ENCODE measurements around the gene SLC7A4.

The SLC7A4 gene

DNA sequence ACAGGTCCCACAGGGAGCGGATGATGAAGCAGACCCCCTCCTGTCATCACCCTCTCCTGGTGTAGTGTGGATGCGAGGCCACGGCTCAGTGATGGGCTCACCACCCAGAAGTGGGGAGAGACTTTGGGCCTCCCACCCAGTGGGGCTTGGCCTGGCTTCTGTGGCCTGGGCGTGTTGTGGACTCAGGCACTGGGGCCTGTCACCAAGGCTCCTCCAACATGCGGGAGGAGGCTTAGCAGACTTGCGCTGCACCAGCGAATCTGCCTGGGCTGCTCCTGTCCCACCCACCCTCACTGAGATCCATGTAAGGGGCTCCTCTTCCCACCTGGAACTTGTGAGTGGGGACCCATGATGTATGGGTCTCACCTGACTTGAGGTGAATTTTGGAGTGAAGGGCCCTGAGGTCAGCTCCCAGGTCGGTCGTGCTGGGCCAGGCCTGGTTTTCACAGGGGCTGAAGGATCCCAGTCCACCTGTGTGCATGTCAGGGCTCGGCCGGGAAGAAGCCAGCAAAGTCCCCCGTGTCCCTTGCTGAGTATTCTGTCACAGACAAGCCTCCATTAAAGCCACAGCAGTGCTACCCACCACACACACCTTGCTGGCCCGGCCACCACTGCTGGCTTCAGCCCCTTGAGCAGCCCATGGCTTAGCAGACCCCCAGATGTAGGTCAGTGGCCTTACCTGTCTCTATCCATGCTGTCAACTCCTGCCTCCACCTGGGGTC is 34.7 kb downstream of the SLC7A4 start:
- no peak for DNase-seq (ENCODE audit: low spot score)

DNA sequence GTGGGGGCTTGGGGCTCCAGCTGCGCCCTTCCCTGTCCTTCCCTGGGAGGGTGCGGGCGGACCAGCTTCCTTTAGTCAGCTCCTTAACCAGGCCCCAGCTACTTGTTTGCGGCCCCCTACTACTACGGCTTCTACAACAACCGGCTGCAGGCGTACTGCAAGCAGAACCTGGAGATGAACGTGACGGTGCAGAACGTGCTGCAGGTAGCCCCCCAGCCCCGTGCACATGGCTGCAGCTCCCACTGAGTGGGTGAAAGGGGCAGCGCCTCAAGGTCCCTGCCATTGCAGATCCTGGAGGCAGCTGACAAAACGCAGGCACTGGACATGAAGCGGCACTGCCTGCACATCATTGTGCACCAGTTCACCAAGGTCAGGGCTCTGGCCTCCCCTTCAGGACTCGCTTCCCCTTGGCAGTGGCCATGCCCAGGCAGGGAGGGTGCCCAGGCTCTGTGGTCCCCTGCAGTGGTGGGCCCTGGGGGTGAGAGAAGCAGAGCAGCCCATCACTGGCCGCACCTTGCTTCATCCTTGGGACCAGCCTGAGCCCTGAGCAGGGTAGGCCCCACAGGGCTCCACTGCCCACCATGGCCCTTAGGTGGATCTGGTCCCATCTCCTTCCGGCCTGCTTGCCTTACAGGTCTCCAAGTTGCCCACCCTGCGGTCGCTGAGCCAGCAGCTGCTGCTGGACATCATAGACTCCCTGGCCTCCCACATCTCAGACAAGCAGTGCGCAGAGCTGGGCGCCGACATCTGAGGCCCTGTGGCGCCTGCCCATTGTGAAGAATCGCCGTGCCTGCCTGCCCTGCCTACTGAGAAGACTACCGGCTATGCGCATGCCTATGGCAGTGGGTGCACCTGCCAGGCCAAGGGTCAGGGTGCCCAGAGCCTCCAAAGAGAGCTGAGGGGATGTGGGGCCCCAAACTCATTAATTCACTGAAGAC is 35.5 kb downstream of the SLC7A4 start:
- no peak for DNase-seq (ENCODE audit: low spot score)

DNA sequence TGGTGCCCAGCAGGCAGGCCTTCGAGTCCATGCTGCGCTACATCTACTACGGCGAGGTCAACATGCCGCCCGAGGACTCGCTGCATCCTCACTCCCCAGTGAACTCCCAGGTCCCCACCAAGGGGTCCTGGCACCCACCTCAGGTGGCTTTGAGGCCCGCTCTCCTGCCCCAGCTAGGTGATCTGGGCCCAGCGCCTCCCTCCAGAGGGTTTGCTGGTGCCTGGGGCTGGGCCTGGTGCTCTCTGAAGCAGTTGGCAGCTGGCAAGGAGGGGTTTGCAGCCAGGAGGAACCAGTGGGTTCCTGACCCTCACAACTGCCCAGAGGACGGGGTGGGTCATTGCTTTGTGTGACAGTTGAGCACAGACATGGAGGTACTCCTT is 36.3 kb downstream of the SLC7A4 start:
- no peak for DNase-seq (ENCODE audit: low spot score)

GRCh38 chr22:20995329-20996030 is 36.9 kb downstream of the SLC7A4 start:
- no peak for DNase-seq (ENCODE audit: low spot score)

DNA sequence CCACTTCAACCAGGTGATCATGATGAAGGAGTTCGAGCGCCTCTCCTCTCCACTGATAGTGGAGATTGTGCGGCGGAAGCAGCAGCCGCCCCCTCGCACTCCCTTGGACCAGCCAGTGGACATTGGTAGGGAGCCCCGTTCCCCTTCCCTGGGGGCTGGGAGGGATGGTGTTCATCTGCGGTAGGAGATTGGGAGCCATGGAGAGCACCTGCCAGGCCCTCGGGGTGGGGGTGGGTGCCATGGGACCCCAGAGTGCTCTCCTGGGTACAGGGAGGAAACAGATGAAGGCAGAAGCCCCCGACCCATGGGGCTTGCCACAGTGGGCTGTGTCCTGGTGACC is 37.5 kb downstream of the SLC7A4 start:
- DNase-seq (ENCODE audit: low spot score) = no peak

- DNase-seq (ENCODE audit: low spot score) = no peak
Observed at GRCh38 chr22:20994128-20994901, 38.0 kb downstream of the SLC7A4 start.

DNA sequence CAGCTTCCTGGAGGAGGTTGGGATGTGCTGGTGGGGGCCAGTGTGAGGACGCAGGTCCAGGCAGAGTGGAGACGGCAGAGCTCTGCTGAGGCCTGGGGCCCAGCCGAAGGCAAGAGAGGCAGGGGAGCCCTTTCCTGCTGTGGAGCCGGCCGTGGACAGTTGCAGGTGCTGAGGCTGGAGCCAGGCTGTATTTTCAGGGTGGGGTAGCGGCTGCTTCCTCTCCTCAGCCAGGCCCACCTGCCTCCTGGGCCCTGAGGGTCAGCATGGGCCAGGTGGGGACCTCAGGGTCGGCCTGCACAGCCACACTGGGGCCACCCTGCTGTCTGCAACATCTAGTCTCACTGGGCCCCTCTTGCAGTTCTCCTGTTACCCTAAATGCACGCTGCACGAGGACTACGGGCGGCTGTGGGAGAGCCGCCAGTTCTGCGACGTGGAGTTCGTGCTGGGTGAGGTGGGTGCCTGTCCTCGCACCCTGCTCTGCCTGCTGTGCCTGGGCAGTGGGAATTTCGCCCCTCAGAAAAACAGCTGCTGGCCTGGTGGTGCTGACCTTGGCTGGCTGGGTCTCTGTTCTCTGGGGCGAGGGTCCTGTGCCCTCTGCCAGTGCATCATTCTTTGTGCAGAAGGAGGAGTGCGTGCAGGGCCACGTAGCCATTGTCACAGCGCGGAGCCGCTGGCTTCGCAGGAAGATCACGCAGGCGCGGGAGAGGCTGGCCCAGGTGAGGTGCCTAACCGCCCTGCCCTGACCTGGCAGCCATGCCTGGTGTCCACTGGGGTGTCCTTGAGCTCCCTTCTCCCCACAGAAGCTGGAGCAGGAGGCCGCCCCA is 38.8 kb downstream of the SLC7A4 start:
- DNase-seq (ENCODE audit: low spot score) = no peak

GRCh38 chr22:20992456-20993303 is 39.7 kb downstream of the SLC7A4 start:
- peak; percentile 65 for DNase-seq (ENCODE audit: low spot score)

DNA sequence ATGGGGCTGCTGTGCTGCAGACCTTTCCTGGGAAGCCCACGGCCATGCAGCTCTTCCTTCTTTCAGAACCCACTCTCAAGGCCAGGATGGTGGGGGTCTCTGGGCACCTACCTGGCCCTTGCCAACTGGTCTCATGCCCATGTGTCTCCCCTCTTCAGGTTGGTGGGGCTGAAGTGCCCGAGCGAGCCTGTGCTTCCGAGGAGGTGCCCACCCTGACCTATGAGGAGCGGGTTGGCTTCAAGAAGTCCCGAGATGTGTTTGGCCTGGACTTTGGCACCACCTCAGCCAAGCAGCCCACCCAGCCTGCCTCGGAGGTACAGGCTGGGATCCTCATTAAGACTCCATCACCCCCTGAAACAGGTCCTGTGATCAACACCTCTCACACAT is 40.3 kb downstream of the SLC7A4 start:
- no peak for DNase-seq (ENCODE audit: low spot score)

DNA sequence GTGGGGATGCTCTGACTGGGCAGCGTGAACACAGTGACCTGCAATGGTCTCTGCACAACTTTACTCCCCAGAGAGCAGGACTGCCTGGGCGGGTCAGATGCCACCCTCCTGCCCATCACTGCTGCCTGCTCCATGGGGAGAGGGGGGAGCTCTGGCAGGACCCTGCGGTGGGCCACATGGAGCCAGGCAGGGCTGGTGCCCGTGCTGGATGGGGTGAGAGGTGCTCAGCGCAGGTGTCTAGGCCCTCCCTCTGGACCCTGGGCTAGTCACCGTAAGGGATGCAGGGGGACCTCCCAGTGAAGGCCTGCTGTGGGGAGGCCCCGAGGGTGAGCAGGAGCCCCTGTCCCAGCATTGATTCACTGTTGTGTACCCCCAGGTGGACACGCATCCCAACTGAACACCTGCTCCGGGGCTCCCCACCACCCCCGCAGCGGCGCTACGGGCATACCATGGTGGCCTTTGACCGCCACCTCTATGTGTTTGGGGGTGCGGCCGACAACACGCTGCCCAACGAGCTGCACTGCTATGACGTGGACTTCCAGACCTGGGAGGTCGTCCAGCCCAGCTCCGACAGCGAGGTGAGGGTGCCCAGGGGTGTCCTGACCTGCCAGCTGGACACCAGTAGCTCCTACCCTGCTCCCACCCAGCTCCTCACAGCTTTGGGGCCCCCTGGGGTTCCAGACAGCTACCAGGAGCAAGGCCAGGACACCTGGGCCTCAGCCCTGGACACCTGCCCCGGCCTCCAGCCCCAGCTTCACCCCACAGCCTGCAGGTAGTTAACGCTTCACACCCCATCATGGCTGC is 40.9 kb downstream of the SLC7A4 start:
- no peak for DNase-seq (ENCODE audit: low spot score)

GRCh38 chr22:20990184-20991180 is 41.9 kb downstream of the SLC7A4 start:
- no peak for DNase-seq (ENCODE audit: low spot score)

DNA sequence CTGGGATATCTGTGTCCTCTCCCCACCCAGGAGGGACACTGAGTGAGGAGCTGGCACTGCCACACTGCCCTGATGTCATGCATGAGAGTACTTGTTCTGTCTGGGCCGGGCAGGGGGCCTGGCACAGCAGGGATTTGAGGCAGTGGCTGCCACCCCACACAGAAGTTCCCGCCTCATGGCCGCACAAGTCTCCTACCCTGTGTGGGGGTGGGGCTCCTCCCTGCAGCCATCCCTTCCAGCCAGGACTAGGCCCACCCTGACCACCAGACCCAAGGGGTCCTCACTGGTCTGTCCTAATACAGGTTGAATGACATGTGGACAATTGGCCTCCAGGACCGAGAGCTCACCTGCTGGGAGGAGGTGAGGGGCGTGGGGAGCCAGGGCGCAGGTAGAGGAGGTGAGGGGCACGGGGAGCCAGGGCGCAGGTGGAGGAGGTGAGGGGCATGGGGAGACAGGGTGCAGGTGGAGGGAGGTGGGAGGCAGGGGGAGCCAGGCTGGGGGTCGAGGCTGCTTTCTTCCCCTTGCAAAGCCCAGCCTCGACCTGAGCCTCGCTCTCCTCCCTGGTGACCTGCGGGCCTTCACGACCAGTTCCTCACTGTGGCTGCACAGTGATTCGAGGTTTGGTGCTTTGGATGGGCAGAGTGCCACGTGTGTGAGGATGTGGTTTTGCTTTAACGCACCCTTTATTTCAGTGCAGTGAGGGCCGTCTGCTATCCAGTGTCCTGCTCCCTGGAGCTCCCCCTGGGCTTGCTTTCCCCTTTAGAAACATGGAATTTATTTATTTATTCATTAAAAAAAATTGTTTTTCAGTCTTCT is 42.8 kb downstream of the SLC7A4 start:
- DNase-seq (ENCODE audit: low spot score) = no peak

- DNase-seq (ENCODE audit: low spot score) = no peak
Observed at GRCh38 chr22:20988573-20989322, 43.6 kb downstream of the SLC7A4 start.

DNA sequence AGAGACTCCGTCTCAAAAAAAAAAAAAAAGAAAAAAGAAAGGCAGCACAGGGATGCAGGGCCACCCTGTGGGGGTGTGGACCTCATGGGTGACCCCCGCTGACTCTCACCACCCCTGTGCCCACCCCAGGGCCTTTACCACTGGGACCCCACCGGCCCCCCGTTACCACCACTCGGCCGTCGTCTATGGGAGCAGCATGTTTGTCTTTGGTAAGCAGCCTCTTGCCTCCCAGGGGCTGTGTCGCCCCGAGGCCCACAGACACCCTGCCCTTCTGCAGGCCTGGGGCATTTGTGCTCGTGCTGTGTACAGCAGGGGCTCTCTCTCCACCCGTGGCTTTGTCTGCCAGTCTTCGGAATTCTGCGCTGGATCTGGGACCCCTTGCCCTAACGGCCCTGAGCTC is 45.0 kb downstream of the SLC7A4 start:
- no peak for DNase-seq (ENCODE audit: low spot score)

DNA sequence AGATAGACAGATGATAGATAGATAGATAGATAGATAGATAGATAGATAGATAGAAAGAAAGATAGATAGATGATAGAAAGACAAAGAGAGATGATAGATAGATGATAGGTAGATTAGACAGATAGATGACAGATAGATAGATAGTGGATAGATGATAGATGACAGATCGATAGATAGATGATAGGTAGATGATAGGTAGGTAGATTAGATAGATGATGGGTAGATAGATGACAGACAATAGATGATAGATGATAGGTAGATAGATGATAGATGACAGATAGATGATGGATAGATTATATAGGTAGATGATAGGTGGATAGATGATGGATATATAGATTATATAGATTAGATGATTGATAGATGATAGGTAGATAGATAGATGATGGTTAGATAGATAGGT is 46.0 kb downstream of the SLC7A4 start:
- DNase-seq (ENCODE audit: low spot score) = no peak

DNA sequence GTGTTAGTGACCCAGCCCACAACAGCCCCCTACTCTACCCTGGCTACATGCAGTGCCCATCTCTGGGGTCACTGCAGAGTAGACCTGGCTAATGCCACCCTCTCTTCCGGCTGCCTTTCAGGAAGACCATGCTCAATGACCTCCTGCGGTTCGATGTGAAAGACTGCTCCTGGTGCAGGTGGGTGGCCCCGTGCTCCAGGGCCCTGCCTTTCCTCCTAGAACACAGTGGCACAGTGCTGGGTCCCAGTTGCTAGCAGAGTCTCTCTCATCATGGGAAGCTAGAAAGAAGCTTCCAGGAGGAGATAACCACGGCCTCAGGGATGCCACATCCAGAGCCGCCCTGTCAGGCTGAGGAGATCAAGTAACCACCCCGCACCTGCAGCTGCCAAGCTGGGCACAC is 46.6 kb downstream of the SLC7A4 start:
- DNase-seq (ENCODE audit: low spot score) = no peak

All from cerebellar cortex (tissue), 1 donor.